ENCODE results near the gene NOTCH2.

DNA sequence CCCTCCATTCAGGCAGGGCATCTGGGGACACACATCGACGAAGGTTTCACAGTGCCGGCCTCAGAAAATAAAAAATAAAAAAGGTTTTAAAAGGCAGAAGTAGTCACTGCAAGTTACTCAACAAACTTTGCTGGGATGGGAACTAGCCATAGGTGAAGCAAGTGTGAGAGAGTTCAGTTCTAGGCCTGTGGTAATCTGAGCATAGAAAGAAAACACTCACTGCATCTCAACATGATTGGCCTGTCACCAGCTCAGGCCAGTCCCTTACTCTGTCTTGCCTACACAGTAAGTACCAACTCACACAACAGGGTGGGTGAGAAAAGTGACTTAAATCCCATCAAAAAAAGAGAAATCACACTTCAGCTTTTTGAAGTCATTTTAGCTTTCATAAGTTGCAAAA is 142.9 kb downstream of the NOTCH2 start:
- TF ChIP-seq, protein P1, sequence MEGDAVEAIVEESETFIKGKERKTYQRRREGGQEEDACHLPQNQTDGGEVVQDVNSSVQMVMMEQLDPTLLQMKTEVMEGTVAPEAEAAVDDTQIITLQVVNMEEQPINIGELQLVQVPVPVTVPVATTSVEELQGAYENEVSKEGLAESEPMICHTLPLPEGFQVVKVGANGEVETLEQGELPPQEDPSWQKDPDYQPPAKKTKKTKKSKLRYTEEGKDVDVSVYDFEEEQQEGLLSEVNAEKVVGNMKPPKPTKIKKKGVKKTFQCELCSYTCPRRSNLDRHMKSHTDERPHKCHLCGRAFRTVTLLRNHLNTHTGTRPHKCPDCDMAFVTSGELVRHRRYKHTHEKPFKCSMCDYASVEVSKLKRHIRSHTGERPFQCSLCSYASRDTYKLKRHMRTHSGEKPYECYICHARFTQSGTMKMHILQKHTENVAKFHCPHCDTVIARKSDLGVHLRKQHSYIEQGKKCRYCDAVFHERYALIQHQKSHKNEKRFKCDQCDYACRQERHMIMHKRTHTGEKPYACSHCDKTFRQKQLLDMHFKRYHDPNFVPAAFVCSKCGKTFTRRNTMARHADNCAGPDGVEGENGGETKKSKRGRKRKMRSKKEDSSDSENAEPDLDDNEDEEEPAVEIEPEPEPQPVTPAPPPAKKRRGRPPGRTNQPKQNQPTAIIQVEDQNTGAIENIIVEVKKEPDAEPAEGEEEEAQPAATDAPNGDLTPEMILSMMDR (conservative IDR thresholded peaks at IDR 0.05; ENCODE audit: low read depth, low read length): no peak
- TF ChIP-seq EZH2 (IDR thresholded peaks at IDR 0.05; ENCODE audit: borderline replicate concordance, low read depth, low read length, poor library complexity, severe bottlenecking): no peak
